H9 (cell line): ENCODE data around the gene SZT2. TPM values are rescaled to one million over a fixed set of nuclear protein-coding genes. Genes with fewer than 3 reads are reported as not detected.

Source experiments
- DNase-seq: peaks from one replicate; pipeline ENCODE4 v3.0.0-alpha.2; 2017
- H2AFZ ChIP-seq: one replicate; pipeline ENCODE4 v1.6.1; 2013; ENCODE audit warnings: mild to moderate bottlenecking, low read length, control low read depth, moderate library complexity
- H2AK5ac ChIP-seq: 2 replicates; pipeline ENCODE4 v1.6.1; 2013; ENCODE audit warnings: low read length, control low read depth, mixed read lengths; ENCODE audit not compliant: insufficient read length
- H2BK120ac ChIP-seq: one replicate; pipeline ENCODE4 v1.6.1; 2013; ENCODE audit warnings: low read depth, mild to moderate bottlenecking, low read length, control low read depth, inconsistent platforms; ENCODE audit not compliant: poor library complexity, severe bottlenecking
- H2BK12ac ChIP-seq: 2 replicates; pipeline ENCODE4 v1.6.1; 2013; ENCODE audit warnings: low read length, control low read depth, mixed read lengths, low read depth; ENCODE audit not compliant: insufficient read length
- H2BK15ac ChIP-seq: 2 replicates; pipeline ENCODE4 v1.6.1; 2013; ENCODE audit warnings: low read depth, low read length, control low read depth
- H2BK20ac ChIP-seq: one replicate; pipeline ENCODE4 v1.6.1; 2013; ENCODE audit warnings: low read depth, mild to moderate bottlenecking, low read length, control low read depth, inconsistent platforms; ENCODE audit not compliant: poor library complexity, severe bottlenecking
- H2BK5ac ChIP-seq: 2 replicates; pipeline ENCODE4 v1.6.1; 2013; ENCODE audit warnings: low read length, control low read depth, mixed read lengths; ENCODE audit not compliant: insufficient read length
- H3K14ac ChIP-seq: 2 replicates; pipeline ENCODE4 v1.6.1; 2013; ENCODE audit warnings: low read length, control low read depth; ENCODE audit not compliant: insufficient read depth
- H3K18ac ChIP-seq: 2 replicates; pipeline ENCODE4 v1.6.1; 2013; ENCODE audit warnings: low read depth, mild to moderate bottlenecking, mixed read lengths, low read length, control low read depth; ENCODE audit not compliant: insufficient read length
- H3K23ac ChIP-seq: 2 replicates; pipeline ENCODE4 v1.6.1; 2013; ENCODE audit warnings: low read length, control low read depth, mixed read lengths, low read depth; ENCODE audit not compliant: insufficient read length
- H3K23me2 ChIP-seq: 2 replicates; pipeline ENCODE4 v1.6.1; 2013; ENCODE audit warnings: low read depth, mild to moderate bottlenecking, mixed read lengths, low read length, control low read depth; ENCODE audit not compliant: insufficient read length, poor library complexity, severe bottlenecking
- H3K27ac ChIP-seq: 2 replicates; pipeline ENCODE4 v1.5.1; 2013; ENCODE audit warnings: low read length, control low read depth, mixed read lengths, low read depth; ENCODE audit not compliant: insufficient read length
- H3K27me3 ChIP-seq: 2 replicates; pipeline ENCODE4 v1.6.1; 2013; ENCODE audit warnings: low read length, control low read depth, inconsistent platforms; ENCODE audit not compliant: insufficient read depth
- H3K4ac ChIP-seq: 2 replicates; pipeline ENCODE4 v1.6.1; 2013; ENCODE audit warnings: low read depth, mild to moderate bottlenecking, control low read depth, inconsistent platforms, low read length, moderate library complexity
- H3K4me1 ChIP-seq: 2 replicates; pipeline ENCODE4 v1.6.1; 2013; ENCODE audit warnings: low read length, control low read depth, inconsistent platforms; ENCODE audit not compliant: insufficient read depth
- H3K4me2 ChIP-seq: 2 replicates; pipeline ENCODE4 v1.6.1; 2013; ENCODE audit warnings: low read length, control low read depth, mixed read lengths; ENCODE audit not compliant: insufficient read length, insufficient read depth
- H3K56ac ChIP-seq: 2 replicates; pipeline ENCODE4 v1.6.1; 2013; ENCODE audit warnings: low read depth, mild to moderate bottlenecking, mixed read lengths, low read length, control low read depth; ENCODE audit not compliant: insufficient read length
- H3K79me1 ChIP-seq: 2 replicates; pipeline ENCODE4 v1.6.1; 2013; ENCODE audit warnings: low read depth, mild to moderate bottlenecking, moderate library complexity, low read length, control low read depth, inconsistent platforms; ENCODE audit not compliant: insufficient read depth, poor library complexity, severe bottlenecking
- H3K79me2 ChIP-seq: 2 replicates; pipeline ENCODE4 v1.6.1; 2013; ENCODE audit warnings: low read length, control low read depth, inconsistent platforms; ENCODE audit not compliant: insufficient read depth
- H3K9ac ChIP-seq: 2 replicates; pipeline ENCODE4 v1.6.1; 2013; ENCODE audit warnings: low read length, control low read depth, mixed read lengths; ENCODE audit not compliant: insufficient read length; ENCODE audit errors: extremely low read depth
- H3K9me3 ChIP-seq: one replicate; pipeline ENCODE4 v1.6.1; 2013; ENCODE audit warnings: low read depth, low read length, inconsistent platforms; ENCODE audit not compliant: control insufficient read depth
- H3T11ph ChIP-seq: one replicate; pipeline ENCODE4 v1.6.1; 2013; ENCODE audit warnings: mild to moderate bottlenecking, low read length, control low read depth, inconsistent platforms
- H4K20me1 ChIP-seq: one replicate; pipeline ENCODE4 v1.6.1; 2013; ENCODE audit not compliant: control insufficient read depth, insufficient read length, insufficient read depth
- H4K5ac ChIP-seq: 2 replicates; pipeline ENCODE4 v1.6.1; 2013; ENCODE audit warnings: low read depth, mild to moderate bottlenecking, mixed read lengths, low read length, control low read depth; ENCODE audit not compliant: insufficient read length
- H4K8ac ChIP-seq: replicated peaks from 2 replicates; pipeline ENCODE4 v1.6.1; 2013; ENCODE audit warnings: low read length, control low read depth, mixed read lengths, low read depth; ENCODE audit not compliant: insufficient read length
- H4K91ac ChIP-seq: 2 replicates; pipeline ENCODE4 v1.6.1; 2013; ENCODE audit warnings: low read depth, mild to moderate bottlenecking, moderate library complexity, mixed read lengths, low read length, control low read depth; ENCODE audit not compliant: insufficient read length
- H3K27ac Mint-ChIP-seq, 3 experiments: 2 replicates in 2 of 3; 3 replicates in 1 of 3; pipeline ENCODE4 v1.8.0; 2020 to 2021; ENCODE audit warnings: mixed read lengths in 3 of 3, mild to moderate bottlenecking in 1 of 3, moderate library complexity in 1 of 3
- H3K27me3 Mint-ChIP-seq: 2 replicates; pipeline ENCODE4 v1.8.0; 2021; ENCODE audit warnings: low read depth, mild to moderate bottlenecking, moderate library complexity, mixed read lengths
- H3K36me3 Mint-ChIP-seq, 3 experiments: 2 replicates in 2 of 3; 3 replicates in 1 of 3; pipeline ENCODE4 v1.8.0; 2020 to 2021; ENCODE audit warnings: low read depth in 3 of 3, mixed read lengths in 3 of 3; ENCODE audit not compliant: insufficient read depth in 1 of 3
- H3K4me1 Mint-ChIP-seq, 2 experiments: 2 replicates each; pipeline ENCODE4 v1.8.0; 2020; ENCODE audit warnings: mixed read lengths in 2 of 2
- H3K4me3 Mint-ChIP-seq, 2 experiments: 2 replicates in 1 of 2; 3 replicates in 1 of 2; pipeline ENCODE4 v1.8.0; 2020 to 2021; ENCODE audit warnings: mild to moderate bottlenecking in 2 of 2, mixed read lengths in 2 of 2, moderate library complexity in 1 of 2
- H3K9me3 Mint-ChIP-seq, 2 experiments: 2 replicates in 1 of 2; 3 replicates in 1 of 2; pipeline ENCODE4 v1.8.0; 2020; ENCODE audit warnings: mild to moderate bottlenecking in 2 of 2, mixed read lengths in 2 of 2, moderate library complexity in 1 of 2
- WGBS: extraction: QIAGEN DNeasy Blood & Tissue Kit; methylation state at CpG from one replicate; pipeline ENCODE4 v1.1.7; 2013; ENCODE audit warnings: missing lambda C conversion rate, low lambda C conversion rate, mixed read lengths; ENCODE audit not compliant: insufficient read length; ENCODE audit errors: extremely low coverage; 5-methylcytosine and 5-hydroxymethylcytosine counted together
- total RNA-seq: library from RNA; stranded (reverse); gene quantifications from 2 replicates; pipeline ENCODE4 v1.2.1, GENCODE V29; 2021
- TF ChIP-seq, protein P1 (sequence below): fragments of 200-600 bp; sonication (generic); conservative IDR thresholded peaks from 3 replicates; pipeline ENCODE4 v1.8.0; 2021; ENCODE audit warnings: antibody characterized with exemption, mild to moderate bottlenecking

SZT2 gene
- total RNA-seq, 1 experiment from 2014 or later, result 16.8 TPM

DNA sequence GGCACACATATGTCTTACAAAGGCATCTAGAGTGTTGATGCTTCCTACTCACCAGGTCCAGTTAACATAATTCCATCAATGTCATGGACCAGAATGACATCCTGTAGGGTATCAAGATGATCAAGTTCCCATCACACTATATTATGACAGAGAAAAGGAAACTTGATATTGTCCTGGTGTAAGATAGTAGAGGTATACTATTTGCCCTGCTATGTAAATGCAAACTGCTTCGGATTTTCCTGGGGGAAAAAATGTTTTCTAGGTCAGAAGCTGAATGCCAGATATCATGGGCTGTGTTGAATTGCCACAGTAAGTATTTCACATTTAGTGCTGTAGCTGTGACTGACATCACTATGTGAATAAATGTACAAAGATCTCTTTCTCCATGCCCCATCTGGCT lies 80.2 kb downstream of the SZT2 start:
- no peak overlapping the region for H3K27ac ChIP-seq
- H3K23me2 ChIP-seq, result no peaks in the 10 kb centered on the region
- no peak overlapping the region for H4K8ac ChIP-seq
- no peak overlapping the region for H2BK12ac ChIP-seq
- no peak overlapping the region for H2BK5ac ChIP-seq
- Mint-ChIP-seq H3K27ac (no peak overlapping the region), H3K9me3 (no peaks in the 10 kb centered on the region), H3K4me1 (peaks cover 11 to 12% of the 10 kb centered on the region in 2 experiments), H3K4me3 (no peak overlapping the region), H3K36me3 (no peaks in the 10 kb centered on the region), H3K27me3 (no peaks in the 10 kb centered on the region)
- no peak overlapping the region for H2AFZ ChIP-seq
- H4K20me1 ChIP-seq, result no peaks in the 10 kb centered on the region
- H2AK5ac ChIP-seq, result no peak overlapping the region
- TF ChIP-seq, protein P1, sequence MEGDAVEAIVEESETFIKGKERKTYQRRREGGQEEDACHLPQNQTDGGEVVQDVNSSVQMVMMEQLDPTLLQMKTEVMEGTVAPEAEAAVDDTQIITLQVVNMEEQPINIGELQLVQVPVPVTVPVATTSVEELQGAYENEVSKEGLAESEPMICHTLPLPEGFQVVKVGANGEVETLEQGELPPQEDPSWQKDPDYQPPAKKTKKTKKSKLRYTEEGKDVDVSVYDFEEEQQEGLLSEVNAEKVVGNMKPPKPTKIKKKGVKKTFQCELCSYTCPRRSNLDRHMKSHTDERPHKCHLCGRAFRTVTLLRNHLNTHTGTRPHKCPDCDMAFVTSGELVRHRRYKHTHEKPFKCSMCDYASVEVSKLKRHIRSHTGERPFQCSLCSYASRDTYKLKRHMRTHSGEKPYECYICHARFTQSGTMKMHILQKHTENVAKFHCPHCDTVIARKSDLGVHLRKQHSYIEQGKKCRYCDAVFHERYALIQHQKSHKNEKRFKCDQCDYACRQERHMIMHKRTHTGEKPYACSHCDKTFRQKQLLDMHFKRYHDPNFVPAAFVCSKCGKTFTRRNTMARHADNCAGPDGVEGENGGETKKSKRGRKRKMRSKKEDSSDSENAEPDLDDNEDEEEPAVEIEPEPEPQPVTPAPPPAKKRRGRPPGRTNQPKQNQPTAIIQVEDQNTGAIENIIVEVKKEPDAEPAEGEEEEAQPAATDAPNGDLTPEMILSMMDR, result no peak
- no peaks in the 10 kb centered on the region for H3K27me3 ChIP-seq
- H3K9me3 ChIP-seq, result no peaks in the 10 kb centered on the region
- H3K79me1 ChIP-seq, result no peaks in the 10 kb centered on the region
- no peaks in the 10 kb centered on the region for H3K79me2 ChIP-seq
- H3K14ac ChIP-seq, result no peak overlapping the region
- no peak overlapping the region for H3K9ac ChIP-seq
- H3K4ac ChIP-seq, result no peak overlapping the region
- no peak overlapping the region for H3K18ac ChIP-seq
- no peak overlapping the region for H3K23ac ChIP-seq
- H4K91ac ChIP-seq, result no peak overlapping the region
- H3K4me1 ChIP-seq, result peaks cover 5% of the 10 kb centered on the region; the same call in 1 of the 2 replicates
- no peak overlapping the region for H2BK20ac ChIP-seq
- H3T11ph ChIP-seq, result no peak overlapping the region
- H2BK15ac ChIP-seq, result no peak overlapping the region
- WGBS, result no CpG with 5 or more reads among the region's 1 CpG
- no peak for DNase-seq
- no peak overlapping the region for H4K5ac ChIP-seq
- no peak overlapping the region for H3K56ac ChIP-seq
- no peak overlapping the region for H2BK120ac ChIP-seq
- no peak overlapping the region for H3K4me2 ChIP-seq
